Upper lobe of right lung (tissue), 1 donor: ENCODE measurements around the gene ELF5. TPM values are rescaled to one million over a fixed set of nuclear protein-coding genes. Genes with fewer than 3 reads are reported as not detected.

Experiments used
- ATAC-seq: fragments of 200-7000 bp; cut with Tn5 transposase; one replicate; pipeline ENCODE4 v1.9.1; 2020; ENCODE audit warnings: mild to moderate bottlenecking, moderate library complexity
- DNase-seq: peaks from one replicate; pipeline ENCODE4 v3.0.0-alpha.2; 2020
- H3K27ac ChIP-seq: fragments of 200-600 bp; one replicate; pipeline ENCODE4 v1.8.0; 2022
- H3K27me3 ChIP-seq: fragments of 200-600 bp; one replicate; pipeline ENCODE4 v1.8.0; 2022; ENCODE audit warnings: mild to moderate bottlenecking
- H3K36me3 ChIP-seq: fragments of 200-600 bp; one replicate; pipeline ENCODE4 v1.8.0; 2022
- H3K4me1 ChIP-seq: fragments of 200-600 bp; one replicate; pipeline ENCODE4 v1.8.0; 2022
- H3K4me3 ChIP-seq: fragments of 200-600 bp; one replicate; pipeline ENCODE4 v1.8.0; 2022; ENCODE audit warnings: mild to moderate bottlenecking
- H3K9me3 ChIP-seq: fragments of 200-600 bp; one replicate; pipeline ENCODE4 v1.8.0; 2022
- intact Hi-C: fragments of 100-400 bp; cut with DNase I; formaldehyde crosslinking; loops from one replicate; pipeline ENCODE4 v1.11.0; 2022
- long read RNA-seq: library from polyadenylated mRNA; unstranded; transcript quantifications from one replicate; pipeline ENCODE4 v2.0.0, GENCODE V29; 2021
- total RNA-seq: library from RNA; stranded (reverse); fragmentation: NEBNext Ultra II Directional; extraction: Animal tissue kit (Norgen Biotek cat#: 25700); gene quantifications from one replicate; pipeline ENCODE4 v1.2.1, GENCODE V29; 2021
- TF ChIP-seq, protein P1 (sequence below): fragments of 200-600 bp; IDR thresholded peaks from one replicate; pipeline ENCODE4 v1.8.0; 2022; ENCODE audit warnings: antibody characterized with exemption
- donor health status: DM: no; HTN: yes; CAD: no; lungs with severe emphysema.

Gene ELF5
- 10.7 TPM for total RNA-seq
- long read RNA-seq, transcript ELF5-201 (7 exons, 2,321 nt), result major isoform, 6 of 13 reads
- long read RNA-seq, partial matches to known transcripts, result 1 of 13 reads
- long read RNA-seq, other reads (novel, unspliced or antisense), result 4 of 13 reads

DNA sequence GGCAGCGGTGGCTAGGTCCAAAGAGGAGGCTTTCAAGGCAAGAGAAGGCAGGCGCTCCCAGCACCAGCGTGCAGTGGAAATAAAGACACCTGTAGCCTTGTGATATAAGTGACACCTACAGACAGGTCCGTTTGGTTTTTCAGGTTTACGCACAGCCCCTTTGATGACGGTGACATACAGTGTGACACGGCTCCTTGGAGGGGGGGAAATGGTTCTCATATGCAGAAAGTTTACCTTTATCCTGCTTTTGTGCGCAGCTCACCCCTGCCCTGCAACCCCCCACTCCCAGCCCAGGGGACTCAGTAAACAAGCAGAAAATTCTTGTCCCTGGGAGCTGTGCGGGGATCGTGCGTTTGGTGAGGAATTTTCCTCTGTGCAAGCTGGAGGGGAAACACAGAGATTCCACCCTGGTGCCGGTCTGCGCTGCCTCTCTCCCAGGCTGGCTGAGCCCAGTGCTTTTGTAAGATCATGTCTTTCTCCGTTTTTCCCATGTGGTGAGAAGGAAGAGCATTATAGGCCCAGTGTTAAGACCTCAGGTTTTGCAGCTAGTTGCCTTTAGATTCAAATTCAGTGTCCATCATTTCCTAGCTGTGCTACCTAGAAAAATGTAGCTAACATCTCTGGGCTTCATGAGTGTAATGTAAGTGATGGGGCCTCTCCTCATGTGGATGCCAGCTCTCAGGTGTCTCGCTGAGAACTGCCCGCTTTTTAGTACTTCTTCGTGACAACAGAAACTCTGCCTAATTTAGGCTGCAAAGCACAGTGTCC is at the start of gene ELF5:
Gene ELF5, minus strand, starts transcription at position 113 of the 768 bp plus-strand sequence. CDS start 8,045 bp downstream, outside the sequence.
- no peaks in the 10 kb centered on the region for H3K9me3 ChIP-seq
- H3K36me3 ChIP-seq, result no peaks in the 10 kb centered on the region
- H3K27me3 ChIP-seq, result no peaks in the 10 kb centered on the region
- H3K4me1 ChIP-seq, result peaks cover 1% of the 10 kb centered on the region
- peak; percentile 46 for ATAC-seq
- peak within 1 kb of the TSS; percentile 45 for H3K27ac ChIP-seq
- intact Hi-C loops, result no loop called here
- TF ChIP-seq, protein P1, sequence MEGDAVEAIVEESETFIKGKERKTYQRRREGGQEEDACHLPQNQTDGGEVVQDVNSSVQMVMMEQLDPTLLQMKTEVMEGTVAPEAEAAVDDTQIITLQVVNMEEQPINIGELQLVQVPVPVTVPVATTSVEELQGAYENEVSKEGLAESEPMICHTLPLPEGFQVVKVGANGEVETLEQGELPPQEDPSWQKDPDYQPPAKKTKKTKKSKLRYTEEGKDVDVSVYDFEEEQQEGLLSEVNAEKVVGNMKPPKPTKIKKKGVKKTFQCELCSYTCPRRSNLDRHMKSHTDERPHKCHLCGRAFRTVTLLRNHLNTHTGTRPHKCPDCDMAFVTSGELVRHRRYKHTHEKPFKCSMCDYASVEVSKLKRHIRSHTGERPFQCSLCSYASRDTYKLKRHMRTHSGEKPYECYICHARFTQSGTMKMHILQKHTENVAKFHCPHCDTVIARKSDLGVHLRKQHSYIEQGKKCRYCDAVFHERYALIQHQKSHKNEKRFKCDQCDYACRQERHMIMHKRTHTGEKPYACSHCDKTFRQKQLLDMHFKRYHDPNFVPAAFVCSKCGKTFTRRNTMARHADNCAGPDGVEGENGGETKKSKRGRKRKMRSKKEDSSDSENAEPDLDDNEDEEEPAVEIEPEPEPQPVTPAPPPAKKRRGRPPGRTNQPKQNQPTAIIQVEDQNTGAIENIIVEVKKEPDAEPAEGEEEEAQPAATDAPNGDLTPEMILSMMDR, result no peak
- DNase-seq, result no peak
- peak within 1 kb of the TSS; percentile 22 for H3K4me3 ChIP-seq

DNA sequence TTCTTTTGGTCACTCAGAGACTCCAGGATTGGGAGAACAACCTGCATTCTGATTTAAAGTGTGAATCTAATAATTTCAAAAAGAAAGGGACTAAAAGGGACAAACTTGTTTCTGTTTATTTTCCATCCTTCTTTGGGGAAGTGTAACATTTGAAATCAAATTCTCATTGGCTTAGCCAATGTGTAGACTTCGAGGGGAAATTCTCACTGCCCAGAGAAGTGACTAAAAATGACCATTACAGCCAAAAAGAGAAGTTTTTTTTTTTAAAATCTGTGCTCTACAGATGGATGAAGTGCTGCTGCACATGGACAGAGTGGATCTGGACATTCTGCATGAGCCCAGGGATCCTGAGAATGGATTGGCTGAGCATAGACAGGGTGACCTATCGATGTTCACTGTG is 49.4 kb upstream of the ELF5 start:
- TF ChIP-seq, protein P1, result no peak
- intact Hi-C loops, result no loop called here
- Histone ChIP-seq H3K9me3 (no peaks in the 10 kb centered on the region), H3K4me3 (no peak overlapping the region), H3K4me1 (no peaks in the 10 kb centered on the region), H3K27ac (no peak overlapping the region), H3K36me3 (no peaks in the 10 kb centered on the region), H3K27me3 (no peaks in the 10 kb centered on the region)
- DNase-seq, result no peak
- no peak for ATAC-seq

DNA sequence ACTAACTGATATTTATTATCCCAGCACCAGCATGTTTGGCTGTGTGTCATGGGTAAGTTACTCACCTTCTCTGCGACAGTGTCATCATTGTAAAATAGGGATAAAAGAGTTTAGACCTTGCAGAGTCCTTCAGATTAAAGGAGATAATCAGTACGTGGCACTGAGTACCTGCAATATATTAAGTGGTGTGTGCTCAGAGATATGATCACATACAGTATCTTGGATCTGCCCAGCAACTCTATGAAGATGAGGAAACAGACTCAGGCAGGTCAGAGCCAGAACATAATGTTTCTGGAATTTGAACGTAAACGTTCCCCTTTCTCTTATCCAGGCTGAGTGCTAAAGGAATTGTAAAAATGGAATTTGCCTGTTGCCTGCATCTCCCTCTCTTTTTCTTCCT is 46.9 kb upstream of the ELF5 start:
- Histone ChIP-seq H3K27me3 (no peaks in the 10 kb centered on the region), H3K36me3 (no peaks in the 10 kb centered on the region), H3K27ac (no peak overlapping the region), H3K4me1 (no peaks in the 10 kb centered on the region), H3K9me3 (no peaks in the 10 kb centered on the region), H3K4me3 (no peak overlapping the region)
- intact Hi-C loops, result no loop called here
- ATAC-seq (no peak), DNase-seq (no peak)
- TF ChIP-seq, protein P1, result no peak

DNA sequence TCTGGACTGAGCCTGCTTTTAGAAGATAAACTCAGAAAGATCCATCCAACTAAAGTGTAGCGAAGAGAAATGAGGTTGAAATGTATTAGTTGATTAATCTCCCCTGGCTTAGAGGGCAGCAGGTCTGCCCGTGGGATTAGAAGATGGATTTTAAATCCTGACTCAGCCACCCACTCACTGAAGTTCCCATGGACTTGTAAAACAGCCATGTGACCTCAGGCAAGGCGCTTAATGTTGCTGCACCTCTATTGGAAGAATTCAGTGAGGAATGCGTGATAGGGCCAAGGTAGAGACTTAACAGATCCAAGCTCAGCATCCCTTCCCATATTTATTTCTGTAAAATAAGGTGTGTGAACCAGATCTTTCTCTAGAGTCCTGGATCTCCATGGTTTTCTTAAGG is 45.1 kb upstream of the ELF5 start:
- H3K36me3 ChIP-seq, result no peaks in the 10 kb centered on the region
- TF ChIP-seq, protein P1, result no peak
- H3K4me3 ChIP-seq, result no peak overlapping the region
- no peak for DNase-seq
- no peaks in the 10 kb centered on the region for H3K9me3 ChIP-seq
- no peak for ATAC-seq
- H3K27ac ChIP-seq, result no peak overlapping the region
- no peaks in the 10 kb centered on the region for H3K27me3 ChIP-seq
- intact Hi-C loops, result no loop called here
- H3K4me1 ChIP-seq, result no peaks in the 10 kb centered on the region

DNA sequence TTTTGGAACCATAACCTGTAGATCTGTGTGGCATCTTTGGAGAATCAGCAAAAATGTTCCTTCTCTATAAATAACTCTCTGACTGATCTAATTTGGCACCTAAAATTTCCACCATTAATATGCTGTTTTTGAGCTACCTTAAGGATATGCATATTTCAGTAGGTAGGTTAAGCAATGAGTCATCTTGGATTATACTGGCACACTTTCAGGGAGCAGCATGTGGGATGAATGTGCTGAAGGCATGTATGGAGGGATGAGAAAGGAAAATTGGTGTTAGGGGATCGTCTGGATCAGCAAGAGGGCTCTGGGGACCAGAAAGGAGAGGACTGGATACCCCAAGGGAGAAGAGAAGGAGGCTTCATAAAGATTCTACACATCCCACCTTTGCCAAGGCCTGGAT is 44.6 kb upstream of the ELF5 start:
- no peak for ATAC-seq
- Histone ChIP-seq H3K4me1 (no peaks in the 10 kb centered on the region), H3K36me3 (no peaks in the 10 kb centered on the region), H3K9me3 (no peaks in the 10 kb centered on the region), H3K27me3 (no peaks in the 10 kb centered on the region), H3K4me3 (no peak overlapping the region), H3K27ac (no peak overlapping the region)
- DNase-seq, result no peak
- TF ChIP-seq, protein P1, result no peak
- intact Hi-C loops, result no loop called here
